GM18870 (cell line): ENCODE data around the gene RHEB.
"Not testable (repeated sequence)": the region's sequence is repeated elsewhere in the genome, so short reads cannot be mapped to it uniquely, and the experiment has no call there.

ENCODE experiments used
- ATAC-seq: cut with Tn5 transposase; IDR thresholded peaks from one replicate; pipeline ENCODE4 v1.9.1; 2021; ENCODE audit warnings: moderate library complexity; ENCODE audit not compliant: unreplicated experiment

Gene RHEB

DNA sequence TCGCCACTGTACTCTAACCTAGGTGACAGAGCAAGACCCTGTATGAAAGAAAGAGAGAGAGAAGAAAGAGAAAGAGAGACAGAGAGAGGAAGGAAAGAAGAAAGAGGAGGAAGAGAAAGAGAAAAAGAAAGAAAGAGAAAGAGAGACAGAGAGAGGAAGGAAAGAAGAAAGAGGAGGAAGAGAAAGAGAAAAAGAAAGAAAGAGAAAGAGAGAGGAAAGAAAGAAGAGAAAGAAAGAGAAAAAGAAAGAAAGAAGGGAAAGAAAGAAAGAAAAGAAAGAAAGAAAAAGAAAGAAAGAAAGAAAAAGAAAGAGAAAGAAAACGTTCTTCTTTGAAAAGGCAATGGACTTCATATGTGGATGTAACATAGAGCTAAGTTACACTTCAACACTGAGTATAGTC, 16.5 kb upstream of the RHEB start:
- not testable (repeated sequence) for ATAC-seq

DNA sequence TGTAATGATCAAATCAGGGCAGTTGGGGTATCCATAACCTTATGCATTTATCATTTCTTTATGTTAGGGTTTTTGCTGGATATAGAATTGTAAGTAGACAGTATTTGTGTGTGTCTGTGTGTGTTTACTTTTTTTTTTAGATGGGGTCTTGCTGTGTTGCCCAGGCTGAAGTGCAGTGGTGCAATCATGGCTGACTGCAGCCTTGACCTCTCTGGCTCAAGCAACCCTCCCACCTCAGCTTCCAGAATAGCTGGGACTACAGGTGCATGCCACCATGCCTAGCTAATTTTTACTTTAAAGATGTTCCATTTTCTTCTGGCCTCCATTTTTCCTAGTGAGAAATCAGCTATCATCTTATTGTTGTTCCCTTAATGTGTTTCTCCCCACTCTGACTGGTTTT, 10.1 kb upstream of the RHEB start:
- no peak for ATAC-seq

DNA sequence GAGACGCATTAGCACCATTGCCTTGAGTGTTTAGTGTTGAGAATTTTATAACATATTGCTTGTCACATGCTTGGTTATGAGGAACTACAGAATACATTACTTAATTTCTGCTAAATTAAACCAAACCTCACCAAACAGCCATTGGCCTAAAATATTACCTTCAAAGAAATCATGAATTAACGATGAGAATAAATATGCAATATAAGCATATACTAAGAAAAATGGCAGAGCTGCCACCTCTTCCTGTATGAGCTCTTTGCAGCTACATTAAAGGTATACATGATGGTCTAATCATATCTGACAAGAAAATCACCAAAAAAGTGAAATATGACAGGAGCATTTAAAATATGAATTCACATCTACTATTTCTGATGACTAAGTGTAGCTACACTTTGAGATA, 5.2 kb upstream of the RHEB start:
- no peak for ATAC-seq

DNA sequence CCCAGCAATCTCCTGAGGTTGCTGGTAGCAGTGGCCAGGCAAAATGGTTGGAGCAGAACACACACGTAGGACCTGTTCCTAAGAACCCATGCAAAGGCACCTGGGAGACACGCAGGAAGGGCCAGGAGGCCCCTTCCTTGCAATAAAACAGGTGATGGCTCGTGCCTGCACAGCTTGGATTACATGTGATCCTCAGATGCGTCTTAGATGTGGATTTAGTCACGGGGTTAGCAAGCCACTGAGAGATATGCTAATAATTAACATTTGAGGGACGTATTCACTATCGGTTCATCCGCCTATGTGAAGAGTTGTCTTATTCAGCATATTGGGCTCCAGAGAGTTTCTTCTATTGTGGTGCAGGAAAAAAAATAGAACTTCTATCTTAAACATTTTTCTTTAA, 4.6 kb upstream of the RHEB start:
- no peak for ATAC-seq

DNA sequence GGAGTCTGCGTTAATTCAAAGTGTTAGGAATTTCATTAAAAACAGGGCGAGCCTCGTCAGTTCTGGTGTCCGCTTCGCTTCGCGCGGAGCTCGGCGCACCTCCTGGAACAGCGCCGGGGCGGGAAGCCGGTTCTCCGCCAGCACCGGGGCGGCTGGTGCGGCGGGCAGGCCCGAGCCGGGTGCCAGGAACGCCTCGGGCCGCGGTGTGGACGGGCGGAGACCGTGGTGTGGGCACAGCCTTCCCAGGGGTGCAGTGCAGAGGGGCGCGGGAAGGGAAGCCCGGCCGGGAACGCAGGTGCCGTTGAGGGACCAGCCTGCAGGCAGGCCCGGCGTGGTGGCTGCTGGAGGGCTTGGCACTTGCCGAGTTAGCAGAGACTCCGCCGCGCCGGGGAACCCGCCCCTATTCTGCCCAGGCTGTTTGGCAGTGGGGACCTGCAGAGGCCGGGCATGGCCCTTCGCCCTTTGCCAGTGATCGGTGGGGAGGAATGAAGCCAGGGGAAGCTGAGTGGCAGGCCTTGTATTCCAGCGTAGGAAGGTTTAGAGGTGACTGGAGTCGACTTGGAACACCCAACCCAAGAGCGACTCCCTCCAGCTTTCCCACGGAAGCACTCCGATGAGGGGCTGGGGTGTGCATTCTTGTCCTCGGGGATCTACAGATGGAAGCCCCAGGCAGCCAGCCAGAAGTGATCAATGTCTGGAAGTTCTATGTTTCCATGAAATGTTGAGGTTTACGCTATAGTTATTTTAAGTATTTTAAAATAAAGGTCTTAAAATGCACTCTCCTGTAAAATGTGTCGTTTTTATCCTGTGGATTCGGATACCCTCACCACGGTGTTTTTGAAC, 945 bp upstream of the RHEB start:
- no peak for ATAC-seq

DNA sequence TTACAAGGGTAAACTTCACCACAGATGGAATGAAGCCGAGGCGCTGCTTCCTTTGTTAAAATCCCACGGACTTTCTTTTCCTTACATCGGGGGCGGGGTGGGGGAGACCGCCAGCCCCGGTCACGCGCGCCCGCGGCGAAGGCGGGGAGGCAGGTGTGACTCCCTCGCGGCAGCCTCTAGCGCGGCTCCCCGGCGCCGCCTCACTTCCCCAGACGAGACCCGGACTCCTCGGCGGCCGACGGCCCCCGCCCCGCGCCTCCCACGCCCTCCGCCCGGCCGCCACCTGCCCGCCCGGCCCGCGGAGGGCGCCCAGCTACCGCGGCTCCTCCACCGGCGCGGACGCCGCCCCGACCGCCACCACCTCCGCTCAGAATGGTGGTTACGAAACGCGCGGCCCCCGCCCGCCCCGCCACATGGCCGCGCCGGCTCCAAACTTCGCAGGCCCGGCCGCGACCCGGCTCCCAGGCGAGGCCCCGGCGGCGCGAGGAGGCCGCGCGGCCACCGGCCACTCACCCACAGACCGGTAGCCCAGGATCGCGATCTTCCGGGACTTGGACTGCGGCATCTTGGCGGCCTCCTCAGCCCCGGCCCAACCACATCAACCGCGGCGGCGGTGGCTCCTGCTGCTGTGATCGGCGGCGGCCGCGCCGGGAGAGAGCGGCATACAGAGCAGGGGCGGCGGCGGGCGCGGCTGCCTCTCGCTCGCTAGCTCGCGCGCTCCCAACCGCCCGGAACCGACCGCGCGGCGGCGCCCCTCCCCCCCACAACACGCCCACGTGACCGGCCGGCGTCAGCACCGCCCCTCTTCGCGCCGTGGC, 539 bp downstream of the RHEB start:
- peak; percentile 32 for ATAC-seq

DNA sequence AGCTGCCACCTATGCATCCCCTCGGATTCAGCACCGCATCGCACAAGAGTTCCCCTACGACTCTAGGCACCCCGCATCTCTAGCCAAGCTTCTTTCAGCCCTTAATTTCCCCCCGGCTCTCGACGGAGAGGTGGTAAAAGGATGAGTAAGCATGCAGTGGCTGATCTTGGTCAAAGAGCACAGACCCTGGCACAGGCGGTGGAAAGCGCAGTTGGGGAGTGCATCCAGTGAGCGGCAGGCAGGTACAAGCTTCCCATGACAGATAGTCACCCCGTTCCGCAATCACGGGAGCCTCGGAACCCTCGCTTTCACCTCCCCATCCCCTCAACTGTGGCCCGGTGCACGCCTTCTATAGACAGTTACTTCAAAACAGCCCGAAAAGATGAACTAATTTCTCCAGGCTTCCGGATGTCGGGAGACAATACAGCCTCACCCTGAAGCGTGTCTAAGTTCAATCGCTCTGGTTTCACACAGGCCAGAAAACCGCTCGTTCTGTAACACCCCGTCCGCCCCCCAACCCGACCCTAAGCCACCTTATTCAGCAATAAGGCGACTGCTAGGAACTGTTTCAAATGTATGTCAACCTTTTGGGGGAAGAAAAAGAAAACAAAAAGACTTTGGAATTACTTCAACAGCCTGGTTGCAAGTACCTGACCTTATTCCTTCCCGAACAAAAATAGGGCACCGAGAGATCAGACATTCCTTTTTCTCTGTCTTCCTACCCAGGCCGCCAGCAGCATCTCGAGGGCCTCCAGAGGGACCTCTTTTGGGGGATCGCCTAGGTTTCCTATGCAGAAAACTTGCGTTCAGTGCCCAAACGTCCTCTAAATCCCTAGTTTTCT, 1.4 kb downstream of the RHEB start:
- no peak for ATAC-seq

DNA sequence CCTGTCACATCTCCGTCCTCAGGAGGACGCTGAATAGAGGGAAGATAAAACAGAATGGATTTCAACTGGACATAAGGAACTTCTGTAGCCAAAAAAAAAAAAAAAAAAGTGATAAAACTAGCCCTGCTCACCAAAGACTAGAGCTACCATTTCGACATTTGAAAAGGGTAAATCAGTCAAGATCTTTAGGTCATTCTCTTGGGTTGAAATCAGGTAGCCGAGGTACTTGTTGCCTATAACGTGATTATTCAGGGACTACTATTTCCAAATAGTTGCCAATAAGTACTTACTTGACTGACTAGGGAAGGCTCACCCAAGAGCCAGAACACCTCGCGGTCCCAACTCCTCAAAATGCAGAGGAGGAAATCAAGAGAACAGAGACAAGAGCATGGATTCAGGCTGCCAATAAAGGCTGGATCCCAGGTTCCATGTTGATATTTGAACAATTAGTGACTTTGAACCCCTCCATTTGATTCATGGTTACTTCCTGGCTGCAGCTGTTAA, 2.0 kb downstream of the RHEB start:
- no peak for ATAC-seq

DNA sequence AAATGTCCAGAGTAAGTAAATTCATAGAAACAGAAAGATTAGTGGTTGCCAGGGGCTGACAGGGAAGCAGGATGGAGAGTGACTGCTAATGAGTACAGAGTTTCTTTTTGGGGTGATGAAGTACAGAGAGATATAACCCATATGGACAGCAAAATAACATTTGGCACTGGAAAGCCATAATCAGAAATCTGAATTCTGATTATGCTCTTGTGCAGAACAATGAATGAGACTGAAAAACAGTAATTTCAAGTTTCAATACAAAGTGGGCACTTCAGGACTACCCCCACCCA, 4.5 kb downstream of the RHEB start:
- ATAC-seq: no peak

DNA sequence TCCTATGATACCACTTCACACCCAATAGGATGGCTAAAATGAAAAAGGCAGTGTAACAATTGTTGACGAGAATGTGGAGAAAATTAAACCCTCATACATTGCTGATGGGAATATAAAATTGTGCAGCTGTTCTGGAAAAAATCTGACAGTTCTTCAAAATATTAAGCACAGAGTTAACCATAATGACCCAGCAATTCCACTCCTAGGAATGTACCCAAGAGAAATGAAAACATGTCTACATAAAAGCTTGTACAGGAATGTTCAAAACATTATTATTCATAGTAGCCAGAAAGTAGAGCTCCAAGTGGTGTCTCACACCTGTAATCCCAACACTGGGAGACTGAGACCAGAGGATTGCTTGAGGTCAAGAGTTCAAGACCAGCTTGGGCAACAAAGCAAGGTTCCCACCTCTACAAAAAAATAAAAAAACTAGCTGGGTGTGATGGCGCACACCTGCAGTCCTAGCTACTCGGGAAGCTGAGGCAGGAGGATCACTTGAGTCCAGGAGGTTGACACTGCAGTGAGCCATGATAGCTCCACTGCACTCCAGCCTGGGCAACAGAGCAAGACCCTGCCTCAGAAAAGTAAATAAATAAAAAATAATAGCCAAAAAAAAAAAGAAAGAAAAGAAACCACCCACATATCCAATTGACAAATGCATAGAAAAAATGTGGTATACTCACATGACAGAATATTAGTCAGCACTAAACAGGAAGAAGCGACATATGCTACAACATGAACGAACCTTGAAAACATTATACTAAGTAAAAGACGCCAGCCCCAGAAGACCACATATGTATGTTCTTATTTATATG, 5.0 kb downstream of the RHEB start:
- ATAC-seq: no peak

DNA sequence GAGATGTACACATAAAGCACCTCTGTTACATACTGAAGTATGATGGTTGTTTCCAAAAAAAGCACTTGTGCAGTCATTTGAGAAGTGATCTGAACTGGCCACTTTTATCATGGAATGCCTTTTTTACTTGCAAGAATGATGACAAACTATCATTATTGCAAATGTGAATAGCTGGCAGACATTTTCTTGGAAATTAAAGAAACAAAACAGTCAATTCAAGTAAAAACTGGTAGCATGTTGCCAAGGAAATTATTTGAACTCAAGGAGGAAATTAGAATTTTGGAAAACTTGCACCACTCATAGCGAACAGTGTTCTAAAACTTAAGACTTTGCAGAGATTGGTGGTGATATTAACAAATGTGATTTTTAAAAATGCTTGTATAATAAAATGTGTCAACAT, 6.6 kb downstream of the RHEB start:
- ATAC-seq: no peak

DNA sequence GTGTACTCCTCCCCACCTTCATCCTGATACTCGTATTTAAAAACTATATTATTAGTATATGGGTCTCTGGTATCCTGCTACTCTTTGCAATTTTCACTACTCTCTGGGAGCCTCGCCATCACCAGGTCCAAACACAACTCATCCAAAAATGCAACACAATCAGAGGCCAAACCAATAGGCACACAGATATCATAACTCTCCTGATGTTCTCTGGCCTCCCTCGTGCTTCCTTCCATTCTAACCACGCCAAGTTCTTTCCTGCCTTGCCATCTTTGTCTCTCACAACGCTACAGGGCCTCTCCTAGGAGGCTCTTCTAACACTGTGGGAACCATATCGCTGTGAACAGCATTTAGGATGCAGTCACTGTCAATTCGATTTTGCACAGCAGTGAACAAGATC, 7.3 kb downstream of the RHEB start:
- ATAC-seq: no peak

DNA sequence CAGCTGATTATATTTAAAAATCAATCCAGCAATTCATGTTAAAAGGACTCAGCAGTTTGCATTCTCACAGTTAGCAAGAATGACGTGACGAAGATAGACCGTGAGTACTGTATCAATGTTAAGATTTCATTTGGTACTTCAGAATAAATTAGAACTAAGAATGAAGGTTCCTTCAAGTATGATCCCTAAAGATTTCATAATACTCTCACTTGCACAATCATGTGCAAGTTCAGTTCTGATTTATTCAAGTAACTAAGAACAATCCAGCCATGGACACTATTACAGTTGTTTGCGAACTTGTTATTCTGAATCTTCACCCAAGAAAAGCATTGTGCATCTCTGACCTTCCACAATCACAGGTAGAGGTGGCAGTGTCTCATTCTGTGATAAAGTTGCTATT, 7.7 kb downstream of the RHEB start:
- no peak for ATAC-seq

DNA sequence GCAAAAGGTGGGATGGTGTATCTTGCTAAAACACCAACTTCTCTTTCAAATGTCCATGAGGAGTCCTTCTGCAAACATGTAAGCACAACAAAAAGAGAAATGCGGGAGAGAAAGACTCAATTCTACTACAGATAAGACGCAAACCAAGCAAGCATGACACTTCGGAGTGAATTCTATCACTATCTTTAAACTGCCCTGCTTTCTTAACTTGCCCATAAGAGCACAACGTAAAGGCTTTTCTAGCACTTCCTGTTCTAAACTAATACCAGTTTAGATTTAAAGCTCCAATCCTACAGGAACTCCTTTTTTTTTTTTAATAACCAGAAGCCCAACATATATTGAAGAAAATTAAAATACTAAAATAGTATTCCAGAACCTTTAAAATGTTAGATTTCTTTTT, 8.4 kb downstream of the RHEB start:
- ATAC-seq: no peak

DNA sequence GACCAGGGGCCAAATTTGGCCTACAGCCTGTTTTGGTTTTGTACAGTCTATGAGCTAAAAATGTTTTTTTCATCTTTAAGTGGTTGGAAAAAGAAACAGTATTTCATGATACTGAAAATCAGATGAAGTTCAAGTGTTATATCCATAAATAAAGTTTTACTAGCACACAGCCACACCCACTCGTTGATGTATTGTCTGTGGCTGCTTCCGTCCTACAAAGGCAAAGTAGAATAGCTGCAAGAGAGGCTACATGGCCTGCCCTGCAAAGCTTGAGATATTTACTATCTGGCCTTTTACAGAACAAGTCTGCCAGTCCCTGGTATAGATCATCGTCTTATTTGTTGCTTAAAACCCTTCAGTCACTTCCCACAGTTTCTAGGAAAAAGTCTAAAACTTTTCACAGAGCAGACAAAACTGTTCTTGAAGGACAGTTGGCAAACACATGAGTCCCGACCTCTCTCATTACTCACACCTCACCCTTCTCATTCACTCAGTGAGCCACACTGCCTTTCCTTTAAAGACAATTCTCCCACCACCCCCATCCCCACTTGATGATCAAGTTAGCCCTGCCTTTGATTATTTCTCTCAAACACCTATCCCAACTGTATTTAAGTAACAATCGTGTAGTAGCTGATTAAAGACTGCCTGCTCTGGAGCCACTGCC, 9.9 kb downstream of the RHEB start:
- ATAC-seq: no peak

DNA sequence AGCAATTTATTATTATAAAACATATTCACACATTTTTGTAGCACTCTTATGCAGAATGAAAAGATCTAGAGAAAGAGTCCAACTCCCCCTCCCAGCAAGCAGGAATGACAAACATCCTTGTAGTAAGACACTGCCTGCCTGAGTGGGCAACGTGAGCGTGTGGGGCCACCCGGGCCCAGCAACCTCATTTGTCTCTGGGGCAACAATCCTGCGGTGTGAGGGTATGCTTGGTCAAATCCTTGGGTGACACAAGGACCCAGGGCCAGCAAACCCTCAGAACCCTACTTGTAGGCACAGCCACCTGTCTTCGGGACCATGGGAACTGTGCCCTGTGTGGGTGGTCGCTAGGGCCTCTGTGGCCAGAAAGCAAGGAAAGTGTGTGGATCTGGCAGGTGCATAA, 10.7 kb downstream of the RHEB start:
- ATAC-seq: no peak

DNA sequence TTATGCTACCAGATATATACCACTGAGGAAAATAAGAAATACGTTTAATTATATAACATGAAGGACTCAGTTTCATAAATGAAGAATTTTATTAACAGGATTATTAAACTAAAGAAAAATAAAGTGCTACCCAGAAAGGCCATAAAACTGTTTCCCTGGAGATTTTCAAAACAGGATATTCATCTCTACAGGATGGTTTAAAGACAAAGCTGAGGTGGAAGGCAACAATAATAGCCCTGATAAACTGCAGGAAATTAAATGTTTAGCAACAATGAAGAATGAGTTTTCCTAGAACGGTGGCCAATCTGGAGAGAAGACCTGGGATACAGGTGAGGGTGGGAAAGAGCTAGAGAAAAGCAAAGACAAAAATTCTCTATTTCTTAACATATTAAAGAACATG, 11.9 kb downstream of the RHEB start:
- no peak for ATAC-seq

DNA sequence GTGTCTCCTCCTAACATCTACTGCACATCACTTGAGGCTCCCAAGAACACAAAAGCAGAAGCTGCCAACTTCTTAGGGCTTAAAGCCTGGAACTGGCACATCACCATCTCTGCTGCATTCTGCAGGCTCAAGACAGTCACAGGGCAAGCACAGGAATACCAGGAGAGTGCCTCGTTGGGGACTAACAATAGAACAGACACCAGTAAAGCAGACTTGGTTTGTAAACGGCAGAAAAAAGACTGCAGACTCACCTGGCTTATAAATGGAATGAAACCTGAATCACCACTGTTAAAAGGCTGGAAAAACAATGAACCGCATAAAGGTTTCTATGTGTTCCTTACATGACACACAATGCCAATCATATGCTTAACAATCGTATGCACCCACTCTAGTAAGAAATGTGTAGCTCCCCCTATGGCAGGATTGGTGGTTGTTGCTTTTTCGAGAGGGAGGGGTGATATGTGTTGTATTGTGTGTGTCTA, 12.8 kb downstream of the RHEB start:
- no peak for ATAC-seq

DNA sequence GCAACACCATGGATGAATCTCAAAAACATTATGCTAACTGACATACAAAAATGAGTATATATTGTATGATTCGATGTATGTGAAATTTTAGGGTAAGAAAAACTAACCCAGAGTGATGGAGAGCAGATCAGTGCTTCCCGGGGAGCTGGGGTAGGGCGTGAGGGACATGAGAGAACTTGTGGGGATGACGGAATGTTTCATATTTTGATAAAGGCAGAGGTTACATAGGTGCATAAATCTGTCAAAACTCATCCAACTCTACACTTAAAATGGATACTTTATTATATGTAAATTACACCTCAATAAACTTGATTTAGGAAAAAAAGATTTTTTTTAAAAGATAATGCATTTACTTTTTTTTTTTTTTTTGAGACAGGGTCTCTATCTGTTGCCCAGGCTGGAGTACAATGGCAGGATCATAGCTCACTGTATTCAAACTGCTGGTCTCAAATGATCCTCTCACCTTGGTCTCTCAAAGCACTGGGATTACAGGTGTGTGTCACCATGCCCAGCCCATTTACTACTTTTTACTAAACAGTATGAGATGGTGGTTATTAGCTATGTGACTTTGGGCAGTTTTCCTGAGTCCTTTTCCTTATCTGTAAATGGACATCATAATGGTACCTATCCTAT, 13.7 kb downstream of the RHEB start:
- ATAC-seq: no peak
